T-helper 17 cell (primary cell): Measurements from ENCODE around the gene TRIM46. TPM values are rescaled to one million over a fixed set of nuclear protein-coding genes. Genes with fewer than 3 reads are reported as not detected.
"Not testable (repeated sequence)": the region's sequence is repeated elsewhere in the genome, so short reads cannot be mapped to it uniquely, and the experiment has no call there.

Experiments used
- ATAC-seq: fragments of 150-1000 bp; cut with Tn5 transposase; 2 replicates; pipeline ENCODE4 v1.10.0; 2021; ENCODE audit warnings: mild to moderate bottlenecking, moderate library complexity
- DNase-seq, 3 donors: peaks; one replicate each; pipeline versions ENCODE4 v3.0.0 to v3.0.0-alpha.2; 2020 to 2021
- H3K9me3 ChIP-seq: one replicate; pipeline ENCODE4 v1.7.0; 2013; ENCODE audit warnings: low read length, mild to moderate bottlenecking; ENCODE audit not compliant: control insufficient read depth, poor library complexity, severe bottlenecking
- H3K27ac Mint-ChIP-seq: one replicate; pipeline ENCODE4 v1.8.0; 2022; ENCODE audit warnings: mild to moderate bottlenecking, moderate library complexity, mixed read lengths
- H3K27me3 Mint-ChIP-seq: one replicate; pipeline ENCODE4 v1.8.0; 2022; ENCODE audit warnings: mixed read lengths
- H3K36me3 Mint-ChIP-seq: one replicate; pipeline ENCODE4 v1.8.0; 2022; ENCODE audit warnings: low read depth, mixed read lengths
- H3K4me1 Mint-ChIP-seq: one replicate; pipeline ENCODE4 v1.8.0; 2022; ENCODE audit warnings: mild to moderate bottlenecking, mixed read lengths
- H3K4me3 Mint-ChIP-seq: one replicate; pipeline ENCODE4 v1.8.0; 2022; ENCODE audit warnings: mild to moderate bottlenecking, moderate library complexity, mixed read lengths
- total RNA-seq, 4 donors: library from RNA in 2 of 4; stranded (reverse) in 2 of 4; gene quantifications; one replicate each; pipeline ENCODE4 v1.2.3 and lab custom pipeline; 2022 to 2026

TRIM46 gene
- total RNA-seq, 2 donors from 2014 or later, result 9.8 to 12.7 TPM

DNA sequence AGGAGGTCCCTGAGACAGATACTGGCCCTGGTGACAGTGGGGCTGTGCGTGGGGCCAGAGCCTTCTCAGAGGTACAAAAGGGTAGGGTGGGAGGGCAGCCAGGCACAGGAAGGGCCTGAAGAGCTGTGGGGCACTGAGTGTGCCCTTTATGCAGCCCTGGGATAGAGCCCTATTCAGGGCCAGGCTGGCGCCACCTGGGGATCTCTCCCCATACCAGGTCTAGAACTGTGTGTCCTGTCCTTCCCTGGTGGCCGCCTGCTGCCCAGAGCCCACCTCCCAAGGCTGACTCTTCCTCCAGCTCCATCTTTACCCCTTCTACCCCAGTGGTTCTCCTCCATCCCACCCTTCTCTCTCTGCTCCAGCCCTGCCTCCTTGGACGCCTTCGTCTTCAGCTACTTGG is 59.9 kb downstream of the TRIM46 start:
- not testable (repeated sequence) for H3K9me3 ChIP-seq, DNase-seq, H3K27me3 Mint-ChIP-seq, H3K4me3 Mint-ChIP-seq, H3K27ac Mint-ChIP-seq, ATAC-seq, H3K36me3 Mint-ChIP-seq
- H3K4me1 Mint-ChIP-seq, result peaks cover 17% of the 10 kb centered on the region

Other genes with a start within 250 kb of the TRIM46 start
- 10 to 100 TPM; 19.0 to 19.9 TPM for gene PMVK, start 237.1 kb upstream of the TRIM46 start, total RNA-seq
- gene PBXIP1, start 217.8 kb upstream of the TRIM46 start, total RNA-seq, result 100 to 1,000 TPM; 634 to 767 TPM
- 10 to 100 TPM; 34.7 to 45.1 TPM for gene PYGO2, start 212.1 kb upstream of the TRIM46 start, total RNA-seq
- gene SHC1, start 203.1 kb upstream of the TRIM46 start, total RNA-seq, result 100 to 1,000 TPM in 1 of 2 donors, 10 to 100 TPM in 1; 99.5 to 105 TPM
- gene CKS1B, start 199.2 kb upstream of the TRIM46 start, total RNA-seq, result 1 to 10 TPM; 9.3 to 9.4 TPM
- 10 to 100 TPM; 33.2 to 34.7 TPM for gene FLAD1, start 190.5 kb upstream of the TRIM46 start, total RNA-seq
- gene LENEP, start 180.3 kb upstream of the TRIM46 start, total RNA-seq, result not detected
- gene ZBTB7B, start 171.0 kb upstream of the TRIM46 start, total RNA-seq, result 10 to 100 TPM; 63.8 to 73.6 TPM
- gene DCST2, start 140.1 kb upstream of the TRIM46 start, total RNA-seq, result 1 to 10 TPM in 1 of 2 donors, under 1 TPM in 1; 0.94 to 1.3 TPM
- gene DCST1, start 140.0 kb upstream of the TRIM46 start, total RNA-seq, result under 1 TPM; 0.23 to 0.57 TPM
- gene ADAM15, start 122.5 kb upstream of the TRIM46 start, total RNA-seq, result 10 to 100 TPM; 30.3 to 33.8 TPM
- 1 to 10 TPM; 2.6 to 4.9 TPM for gene EFNA4, start 110.1 kb upstream of the TRIM46 start, total RNA-seq
- gene EFNA3, start 95.0 kb upstream of the TRIM46 start, total RNA-seq, result 1 to 10 TPM in 1 of 2 donors, under 1 TPM in 1; 0.29 to 1.3 TPM
- 1 to 10 TPM in 1 of 2 donors, not detected in 1; 1.0 TPM for gene EFNA1, start 46.0 kb upstream of the TRIM46 start, total RNA-seq
- gene SLC50A1, start 38.0 kb upstream of the TRIM46 start, total RNA-seq, result 10 to 100 TPM; 25.6 to 27.8 TPM
- gene DPM3, start 33.3 kb upstream of the TRIM46 start, total RNA-seq, result 10 to 100 TPM; 32.1 to 36.0 TPM
- 100 to 1,000 TPM; 110 to 127 TPM for gene KRTCAP2, start 545 bp upstream of the TRIM46 start, total RNA-seq
- gene THBS3, start 34.0 kb downstream of the TRIM46 start, total RNA-seq, result 10 to 100 TPM; 34.6 to 38.4 TPM
- 10 to 100 TPM; 20.7 to 28.5 TPM for gene MTX1, start 34.8 kb downstream of the TRIM46 start, total RNA-seq
- gene ENTREP3, start 81.6 kb downstream of the TRIM46 start, total RNA-seq, result 1 to 10 TPM; 8.6 to 9.3 TPM
- 10 to 100 TPM; 60.1 to 69.4 TPM for gene SCAMP3, start 88.5 kb downstream of the TRIM46 start, total RNA-seq
- gene CLK2, start 99.7 kb downstream of the TRIM46 start, total RNA-seq, result 10 to 100 TPM; 54.8 to 57.8 TPM
- gene HCN3, start 103.6 kb downstream of the TRIM46 start, total RNA-seq, result 1 to 10 TPM; 1.3 to 1.5 TPM
- not detected for gene PKLR, start 127.6 kb downstream of the TRIM46 start, total RNA-seq
- 10 to 100 TPM; 63.0 TPM for gene FDPS, start 135.0 kb downstream of the TRIM46 start, total RNA-seq
- 10 to 100 TPM; 13.2 to 14.8 TPM for gene RUSC1, start 147.0 kb downstream of the TRIM46 start, total RNA-seq